Measurements from ENCODE around the gene LDLRAD2. TPM values are rescaled to one million over a fixed set of nuclear protein-coding genes. Genes with fewer than 3 reads are reported as not detected.

The LDLRAD2 gene
- total and polyA plus RNA-seq, 2 of the 8 experiments (the other 6 are each of a cell fraction or from before 2014, with no cell fraction given), result 0.48 to 0.74 TPM

DNA sequence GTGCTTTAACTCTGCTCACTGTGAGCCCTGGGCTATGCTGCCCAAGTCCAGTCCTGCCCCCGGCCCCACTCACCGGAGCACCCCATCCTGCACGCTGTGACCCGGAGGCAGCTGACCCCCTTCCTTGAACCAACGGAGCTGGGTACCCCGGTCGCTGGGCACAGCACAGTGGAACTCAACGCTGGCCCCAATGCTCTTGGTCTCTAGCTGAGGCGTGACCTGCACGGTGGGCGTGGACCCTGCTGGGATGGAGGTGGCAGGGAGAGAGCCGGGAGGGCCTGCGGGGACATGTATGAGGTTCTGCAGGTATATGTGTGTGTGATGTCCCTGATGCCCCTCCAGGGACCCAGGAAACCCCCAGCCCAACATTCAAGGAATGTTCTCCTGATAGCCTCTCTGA is 24.7 kb downstream of the LDLRAD2 start:
- no peak for DNase-seq (ENCODE audit: low read depth in 1 of 2, low spot score in 2 of 2)
- CTCF ChIA-PET (ENCODE audit: partially characterized antibody), result interaction anchor here (0.9 to 1.0 kb wide), 2 partner anchors 127 to 181 kb away, joined by 3 to 4 read pairs; no protein-coding TSS in a partner anchor
- Histone ChIP-seq H3K9me3 (ENCODE audit: insufficient read depth in 2 of 2, low read depth in 1 of 2, low read length in 1 of 2) (peaks cover 7 to 8% of the 10 kb centered on the region in 2 experiments; a peak in 3 of 4 replicates), H3K4ac (replicated peaks; ENCODE audit: insufficient read length, low read depth, low read length) (no peak overlapping the region), H3K4me1 (replicated peaks in 1 of 4; ENCODE audit: control insufficient read depth in 3 of 4, insufficient read depth in 4 of 4, low read length in 3 of 4) (no peaks in the 10 kb centered on the region), H3K4me3 (ENCODE audit: extremely low read depth in 1 of 4, insufficient read depth in 2 of 4, low read depth in 3 of 4, low read length in 4 of 4) (no peak overlapping the region), H3K27ac (ENCODE audit: low read depth, low read length) (no peak overlapping the region), H3K14ac (ENCODE audit: insufficient read length) (no peak overlapping the region), H2BK12ac (ENCODE audit: low read depth, low read length) (no peak overlapping the region), H2AK5ac (ENCODE audit: low read depth, low read length) (no peak overlapping the region), H2BK15ac (ENCODE audit: low read length) (no peak overlapping the region), H2BK120ac (replicated peaks; ENCODE audit: low read depth, low read length) (no peak overlapping the region), H3K79me2 (ENCODE audit: control insufficient read depth in 1 of 2, insufficient read depth in 2 of 2, low read length in 2 of 2) (no peaks in the 10 kb centered on the region), H3K4me2 (ENCODE audit: insufficient read depth in 1 of 2, low read depth in 2 of 2, low read length in 2 of 2) (no peak overlapping the region), H3K23ac (ENCODE audit: insufficient read length) (no peak overlapping the region), H3K36me3 (ENCODE audit: control insufficient read depth in 2 of 4, insufficient read depth in 4 of 4, low read length in 3 of 4) (peaks cover 29 to 63% (median 57%) of the 10 kb centered on the region in 4 experiments), H3K79me1 (ENCODE audit: low read depth, low read length) (no peaks in the 10 kb centered on the region), H4K91ac (replicated peaks; ENCODE audit: insufficient read length, low read length) (no peak overlapping the region), H4K5ac (ENCODE audit: insufficient read length, low read depth, low read length) (no peak overlapping the region), H3K27me3 (replicated peaks in 1 of 4; ENCODE audit: control insufficient read depth in 3 of 4, extremely low read depth in 1 of 4, insufficient read depth in 3 of 4, low read length in 3 of 4) (no peaks in the 10 kb centered on the region), H4K8ac (ENCODE audit: extremely low read depth, insufficient read depth, low read length) (no peak overlapping the region), H3K18ac (ENCODE audit: extremely low read depth, low read length) (no peak overlapping the region), H2BK5ac (ENCODE audit: low read depth, low read length) (no peak overlapping the region), H3K23me2 (ENCODE audit: low read depth, low read length) (no peaks in the 10 kb centered on the region; the same call in 1 of the 2 replicates), H2AFZ (ENCODE audit: low read length) (no peak overlapping the region), H4K20me1 (replicated peaks in 1 of 2; ENCODE audit: control insufficient read depth in 1 of 2, insufficient read depth in 2 of 2, low read length in 2 of 2) (peaks cover 0 to 7% of the 10 kb centered on the region in 2 experiments), H2BK20ac (ENCODE audit: low read length) (no peak overlapping the region), H3K56ac (replicated peaks; ENCODE audit: insufficient read length, low read depth, low read length) (no peak overlapping the region), H3K9ac (replicated peaks in 1 of 4; ENCODE audit: extremely low read depth in 1 of 4, low read depth in 3 of 4, low read length in 3 of 4) (no peak overlapping the region)
- POLR2A ChIA-PET (ENCODE audit: partially characterized antibody), result no interaction called here
- no peak for TF ChIP-seq KDM1A (IDR thresholded peaks at IDR 0.05; ENCODE audit: borderline replicate concordance, low read length)
- no peak for TF ChIP-seq CREB1 (IDR thresholded peaks at IDR 0.05)
- no peak for TF ChIP-seq KDM4A (IDR thresholded peaks at IDR 0.05; ENCODE audit: low read depth, low read length, severe bottlenecking)
- no peak for TF ChIP-seq SP2 (IDR thresholded peaks at IDR 0.05; ENCODE audit: low read length)
- no peak for TF ChIP-seq GABPA (IDR thresholded peaks at IDR 0.05; ENCODE audit: borderline replicate concordance, insufficient read depth, low read length)
- TF ChIP-seq POLR2A (IDR thresholded peaks at IDR 0.05; ENCODE audit: control extremely low read depth in 1 of 2, low read depth in 2 of 2, low read length in 2 of 2), result no peak
- TF ChIP-seq SRF (IDR thresholded peaks at IDR 0.05; ENCODE audit: low read depth, low read length), result no peak
- TF ChIP-seq GTF2F1 (IDR thresholded peaks at IDR 0.05; ENCODE audit: borderline replicate concordance, low read depth, low read length), result no peak
- 93% methylated on average over 13 of the region's 13 CpGs; no CpG with 5 or more reads in 1 of the 2 experiments for WGBS, 2 experiments (ENCODE audit: extremely low coverage in 1 of 2, insufficient coverage in 1 of 2, insufficient read length in 1 of 2, insufficient replicate concordance in 2 of 2, low coverage in 1 of 2, low lambda C conversion rate in 2 of 2, missing lambda C conversion rate in 1 of 2)
- FAIRE-seq, result no peak

Data from H1 (cell line).